BLaER1 (cell line): ENCODE measurements around the gene PGP.

Source experiments
- H3K27ac ChIP-seq: shearing (Covaris generic); formaldehyde crosslinking; 2 replicates; pipeline ENCODE4 v1.8.1; 2022
- H3K27me3 ChIP-seq: shearing (Covaris generic); formaldehyde crosslinking; 2 replicates; pipeline ENCODE4 v1.8.1; 2022
- H3K36me3 ChIP-seq: shearing (Covaris generic); formaldehyde crosslinking; 2 replicates; pipeline ENCODE4 v1.8.1; 2022
- H3K4me1 ChIP-seq: shearing (Covaris generic); formaldehyde crosslinking; 2 replicates; pipeline ENCODE4 v1.8.1; 2022
- H3K4me2 ChIP-seq: shearing (Covaris generic); formaldehyde crosslinking; 2 replicates; pipeline ENCODE4 v1.8.1; 2022
- H3K4me3 ChIP-seq: shearing (Covaris generic); formaldehyde crosslinking; 2 replicates; pipeline ENCODE4 v1.8.1; 2022
- H3K9ac ChIP-seq: shearing (Covaris generic); formaldehyde crosslinking; 2 replicates; pipeline ENCODE4 v1.8.1; 2022
- H3K9me3 ChIP-seq: shearing (Covaris generic); formaldehyde crosslinking; 2 replicates; pipeline ENCODE4 v1.8.1; 2022
- H4K20me1 ChIP-seq: shearing (Covaris generic); formaldehyde crosslinking; 2 replicates; pipeline ENCODE4 v1.8.1; 2022
- Cebpa-rat ChIP-seq: shearing (Covaris generic); IDR thresholded peaks from 2 replicates; pipeline ENCODE4 v1.8.1; 2022

The PGP gene

DNA sequence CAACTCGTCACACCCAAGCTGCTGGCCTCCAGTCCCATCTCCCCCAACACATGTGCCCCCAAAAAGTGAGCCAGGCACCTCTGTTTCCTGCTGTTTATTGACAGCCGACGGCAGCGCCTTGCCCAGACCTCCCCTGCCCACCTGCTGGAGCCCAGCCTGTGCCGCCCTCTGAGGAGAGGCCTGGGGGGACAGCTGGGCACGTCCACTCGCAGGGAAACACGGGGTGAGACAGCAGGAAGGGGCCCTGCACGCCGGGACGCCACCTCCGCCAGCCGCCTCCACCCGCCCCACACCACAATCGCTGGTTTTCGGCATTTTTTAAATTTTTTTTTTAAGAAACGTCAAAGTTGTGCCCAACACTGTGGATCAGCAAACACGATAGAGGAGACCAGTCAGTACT lies 37.5 kb downstream of the PGP start:
- TF ChIP-seq Cebpa-rat = no peak
- Histone ChIP-seq H3K36me3 (peaks cover 68% of the 10 kb centered on the region), H3K27me3 (no peaks in the 10 kb centered on the region), H3K4me2 (no peak overlapping the region), H3K4me1 (peaks cover 6% of the 10 kb centered on the region), H4K20me1 (peaks cover 22% of the 10 kb centered on the region), H3K9me3 (peaks cover 7% of the 10 kb centered on the region), H3K27ac (no peak overlapping the region), H3K9ac (no peak overlapping the region), H3K4me3 (no peak overlapping the region)

DNA sequence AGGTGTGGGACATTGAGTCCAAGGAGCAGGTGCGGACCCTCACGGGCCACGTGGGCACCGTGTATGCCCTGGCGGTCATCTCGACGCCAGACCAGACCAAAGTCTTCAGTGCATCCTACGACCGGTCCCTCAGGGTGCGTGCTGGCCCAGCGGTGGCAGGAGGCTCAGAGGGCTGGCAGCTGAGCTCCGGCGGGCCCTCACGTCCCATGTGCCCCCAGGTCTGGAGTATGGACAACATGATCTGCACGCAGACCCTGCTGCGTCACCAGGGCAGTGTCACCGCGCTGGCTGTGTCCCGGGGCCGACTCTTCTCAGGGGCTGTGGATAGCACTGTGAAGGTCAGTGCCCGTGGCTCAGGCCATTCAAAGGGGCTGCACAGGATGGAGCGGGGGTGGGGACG lies 38.6 kb downstream of the PGP start:
- peaks cover 26% of the 10 kb centered on the region for H4K20me1 ChIP-seq
- H3K27me3 ChIP-seq = no peaks in the 10 kb centered on the region
- H3K4me2 ChIP-seq = no peak overlapping the region
- peaks cover 79% of the 10 kb centered on the region for H3K36me3 ChIP-seq
- H3K27ac ChIP-seq = no peak overlapping the region
- H3K9me3 ChIP-seq = peaks cover 7% of the 10 kb centered on the region
- H3K4me3 ChIP-seq = no peak overlapping the region
- TF ChIP-seq Cebpa-rat = no peak
- peaks cover 11% of the 10 kb centered on the region for H3K4me1 ChIP-seq
- H3K9ac ChIP-seq = no peak overlapping the region

DNA sequence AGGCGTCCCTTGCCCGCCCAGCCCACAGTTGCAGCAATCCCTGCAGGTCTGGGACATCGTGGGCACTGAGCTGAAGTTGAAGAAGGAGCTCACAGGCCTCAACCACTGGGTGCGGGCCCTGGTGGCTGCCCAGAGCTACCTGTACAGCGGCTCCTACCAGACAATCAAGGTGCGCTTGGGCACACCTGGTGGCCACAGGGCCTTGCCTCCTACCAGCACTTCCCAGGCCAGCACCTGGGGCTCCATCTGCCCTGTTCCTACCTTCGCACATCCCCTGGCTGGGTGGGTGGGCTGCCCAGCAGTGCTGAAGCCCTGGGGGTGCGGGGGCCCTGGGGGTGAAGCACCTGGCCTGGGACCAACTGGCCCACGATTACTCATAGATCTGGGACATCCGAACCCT lies 39.2 kb downstream of the PGP start:
- no peak overlapping the region for H3K4me3 ChIP-seq
- no peak for TF ChIP-seq Cebpa-rat
- no peak overlapping the region for H3K27ac ChIP-seq
- H4K20me1 ChIP-seq = peaks cover 22% of the 10 kb centered on the region
- H3K4me2 ChIP-seq = no peak overlapping the region
- peaks cover 7% of the 10 kb centered on the region for H3K9me3 ChIP-seq
- no peaks in the 10 kb centered on the region for H3K27me3 ChIP-seq
- H3K9ac ChIP-seq = no peak overlapping the region
- H3K36me3 ChIP-seq = peaks cover 81% of the 10 kb centered on the region
- peaks cover 17% of the 10 kb centered on the region for H3K4me1 ChIP-seq

DNA sequence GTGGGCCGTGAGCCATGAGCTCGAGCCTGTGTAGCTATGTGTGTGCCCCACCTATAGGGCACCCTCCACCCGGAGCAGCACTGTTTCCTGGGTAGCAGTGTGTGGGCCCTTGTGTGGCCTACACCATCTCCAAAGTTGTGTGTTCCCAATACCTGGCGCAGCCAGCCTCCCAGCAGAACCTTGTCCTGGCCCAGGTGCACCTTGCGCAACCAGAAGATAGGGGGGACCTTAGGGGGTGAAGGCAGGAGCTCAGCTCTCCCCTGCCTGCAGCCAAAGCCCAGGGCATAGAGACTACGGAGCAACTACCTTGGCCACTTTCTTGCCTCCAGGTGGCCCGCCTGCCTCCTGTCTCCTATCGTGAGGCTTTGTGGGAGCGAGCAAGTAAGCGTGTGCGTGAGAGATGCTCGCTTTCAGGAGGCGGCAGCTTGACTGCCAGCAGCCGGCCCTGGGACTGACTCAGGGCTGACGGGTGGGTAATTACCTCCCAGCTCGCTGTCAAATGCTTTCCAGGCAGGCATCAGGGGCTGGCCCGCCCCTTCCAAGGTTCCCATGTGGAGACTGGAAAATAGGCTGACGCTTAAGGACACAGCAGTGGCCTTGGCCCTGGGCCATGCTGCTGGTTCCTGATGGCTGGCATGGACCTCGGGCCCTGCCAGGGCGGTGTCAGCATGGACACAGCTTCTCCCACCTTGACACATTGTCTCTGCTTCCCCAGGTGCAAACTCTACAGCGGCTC lies 40.1 kb downstream of the PGP start:
- no peak overlapping the region for H3K27ac ChIP-seq
- no peak overlapping the region for H3K9ac ChIP-seq
- no peak overlapping the region for H3K4me2 ChIP-seq
- peaks cover 7% of the 10 kb centered on the region for H3K9me3 ChIP-seq
- H3K4me3 ChIP-seq = no peak overlapping the region
- peaks cover 26% of the 10 kb centered on the region for H3K4me1 ChIP-seq
- H4K20me1 ChIP-seq = peaks cover 22% of the 10 kb centered on the region; the same call in 1 of the 2 replicates
- H3K27me3 ChIP-seq = no peaks in the 10 kb centered on the region
- peaks cover 74% of the 10 kb centered on the region for H3K36me3 ChIP-seq
- no peak for TF ChIP-seq Cebpa-rat

DNA sequence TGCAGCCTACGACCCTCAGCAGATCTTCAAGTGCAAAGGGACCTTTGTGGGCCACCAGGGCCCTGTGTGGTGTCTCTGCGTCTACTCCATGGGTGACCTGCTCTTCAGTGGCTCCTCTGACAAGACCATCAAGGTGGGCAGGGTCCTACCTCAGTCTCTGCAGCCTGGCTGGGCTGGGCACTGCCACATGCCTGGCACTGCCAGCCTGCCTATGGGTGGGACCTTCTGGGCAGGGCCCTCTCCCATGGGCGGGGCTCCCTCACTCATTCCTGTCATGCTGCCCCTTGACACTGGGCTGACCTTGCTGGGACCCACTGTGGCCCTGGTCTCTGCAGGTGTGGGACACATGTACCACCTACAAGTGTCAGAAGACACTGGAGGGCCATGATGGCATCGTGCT lies 40.7 kb downstream of the PGP start:
- Histone ChIP-seq H3K9me3 (peaks cover 7% of the 10 kb centered on the region), H3K27me3 (no peaks in the 10 kb centered on the region), H3K36me3 (peaks cover 75% of the 10 kb centered on the region), H3K27ac (no peak overlapping the region), H3K4me1 (peaks cover 32% of the 10 kb centered on the region), H3K4me2 (no peak overlapping the region), H3K9ac (no peak overlapping the region), H3K4me3 (no peak overlapping the region), H4K20me1 (peaks cover 29% of the 10 kb centered on the region)
- no peak for TF ChIP-seq Cebpa-rat

DNA sequence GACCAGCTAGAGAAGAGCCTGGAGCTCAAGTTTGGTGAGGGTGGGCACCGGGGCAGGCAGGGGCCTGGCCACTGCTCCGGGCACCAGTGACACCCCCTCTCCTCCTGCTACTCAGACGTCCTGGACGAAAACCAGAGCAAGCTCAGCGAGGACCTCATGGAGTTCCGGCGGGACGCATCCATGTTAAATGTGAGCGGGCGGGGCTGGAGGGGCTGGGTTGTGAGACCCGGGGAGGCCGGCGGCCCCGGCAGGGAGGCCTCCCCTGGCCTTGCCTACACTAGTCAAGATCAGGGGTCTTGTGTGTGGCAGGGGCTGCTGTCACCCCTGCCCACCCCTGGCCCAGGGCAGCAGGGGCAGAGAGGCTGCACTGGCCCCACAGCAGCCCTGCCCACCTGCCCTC lies 41.3 kb downstream of the PGP start:
- no peak for TF ChIP-seq Cebpa-rat
- Histone ChIP-seq H3K4me1 (peaks cover 38% of the 10 kb centered on the region), H3K36me3 (peaks cover 78% of the 10 kb centered on the region)

DNA sequence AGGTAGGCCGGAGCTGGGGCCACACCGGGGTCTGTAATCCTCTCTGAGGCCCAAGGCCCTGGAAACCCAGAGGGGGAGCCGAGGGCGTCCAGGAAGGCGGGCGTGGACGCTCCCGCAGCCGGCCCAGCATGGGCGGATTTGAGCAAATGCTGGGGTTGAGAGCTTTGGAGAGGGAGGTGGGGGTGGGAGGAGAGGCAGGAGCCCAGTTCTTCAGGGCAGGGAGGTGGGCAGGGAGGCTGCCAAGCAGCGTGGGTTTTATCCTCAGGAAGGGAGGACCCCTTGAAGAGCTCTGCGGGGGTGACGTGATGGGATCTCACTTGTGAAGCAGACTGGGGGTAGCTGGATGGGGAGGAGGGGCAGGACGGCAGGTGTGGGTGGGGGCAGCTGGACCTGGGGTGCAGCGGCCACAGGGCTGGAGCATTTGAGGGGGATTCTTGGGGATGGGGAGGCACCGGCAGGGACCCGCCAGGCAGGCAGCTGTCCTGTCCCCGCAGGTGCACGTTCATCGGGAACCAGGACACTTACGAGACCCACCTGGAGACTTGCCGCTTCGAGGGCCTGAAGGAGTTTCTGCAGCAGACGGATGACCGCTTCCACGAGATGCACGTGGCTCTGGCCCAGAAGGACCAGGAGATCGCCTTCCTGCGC lies 41.8 kb downstream of the PGP start:
- peaks cover 43% of the 10 kb centered on the region for H3K4me1 ChIP-seq
- H3K36me3 ChIP-seq = peaks cover 78% of the 10 kb centered on the region

More for the DNA sequence above, 41.3 kb downstream of the PGP start:
- Histone ChIP-seq H3K27ac (no peak overlapping the region), H4K20me1 (peaks cover 34% of the 10 kb centered on the region), H3K4me3 (no peak overlapping the region), H3K9me3 (peaks cover 5% of the 10 kb centered on the region), H3K9ac (no peak overlapping the region), H3K27me3 (no peaks in the 10 kb centered on the region), H3K4me2 (no peak overlapping the region)

DNA sequence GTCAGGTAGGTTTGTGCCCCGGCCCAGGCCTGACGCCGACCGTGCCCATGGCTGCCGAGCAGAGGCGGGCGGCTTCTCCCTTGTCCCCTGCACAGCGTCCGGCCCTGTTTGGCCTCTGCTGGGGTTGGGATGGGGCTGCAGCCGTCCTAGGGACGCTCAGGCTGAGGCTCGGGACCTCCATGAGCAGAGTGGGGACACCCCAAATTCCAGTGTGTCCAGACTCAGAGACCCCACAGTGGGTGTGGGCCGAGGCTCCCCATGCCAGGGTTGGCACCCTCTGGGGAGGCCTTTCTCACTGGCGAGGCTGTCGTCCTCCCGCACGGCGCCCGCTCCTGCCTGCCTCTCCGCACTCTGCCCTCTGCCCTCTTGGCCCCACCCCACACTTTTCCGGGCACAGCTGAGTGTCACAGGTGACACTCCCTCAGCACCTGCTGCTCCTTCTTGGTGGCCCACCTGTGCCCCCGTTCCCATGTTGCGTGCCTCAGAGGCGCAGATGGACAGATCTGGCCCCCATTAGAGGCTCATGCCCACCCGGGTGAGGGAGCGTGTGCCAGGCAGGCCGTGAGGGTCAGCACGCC lies 43.0 kb downstream of the PGP start:
- peak overlapping the region; percentile 92 for H3K27ac ChIP-seq
- peak overlapping the region; percentile 80 for H3K9ac ChIP-seq
- H3K4me3 ChIP-seq = no peak overlapping the region
- H3K4me1 ChIP-seq = peaks cover 50% of the 10 kb centered on the region
- no peaks in the 10 kb centered on the region for H3K9me3 ChIP-seq
- H4K20me1 ChIP-seq = peaks cover 45% of the 10 kb centered on the region
- no peaks in the 10 kb centered on the region for H3K27me3 ChIP-seq
- H3K4me2 ChIP-seq = peak overlapping the region; percentile 95
- TF ChIP-seq Cebpa-rat = no peak
- H3K36me3 ChIP-seq = peaks cover 78% of the 10 kb centered on the region

More for the DNA sequence above, 41.8 kb downstream of the PGP start:
- no peak for TF ChIP-seq Cebpa-rat
- Histone ChIP-seq H3K4me3 (no peak overlapping the region), H3K27ac (no peak overlapping the region), H3K9me3 (no peaks in the 10 kb centered on the region), H3K4me2 (no peak overlapping the region), H4K20me1 (peaks cover 40% of the 10 kb centered on the region), H3K9ac (no peak overlapping the region), H3K27me3 (no peaks in the 10 kb centered on the region)

DNA sequence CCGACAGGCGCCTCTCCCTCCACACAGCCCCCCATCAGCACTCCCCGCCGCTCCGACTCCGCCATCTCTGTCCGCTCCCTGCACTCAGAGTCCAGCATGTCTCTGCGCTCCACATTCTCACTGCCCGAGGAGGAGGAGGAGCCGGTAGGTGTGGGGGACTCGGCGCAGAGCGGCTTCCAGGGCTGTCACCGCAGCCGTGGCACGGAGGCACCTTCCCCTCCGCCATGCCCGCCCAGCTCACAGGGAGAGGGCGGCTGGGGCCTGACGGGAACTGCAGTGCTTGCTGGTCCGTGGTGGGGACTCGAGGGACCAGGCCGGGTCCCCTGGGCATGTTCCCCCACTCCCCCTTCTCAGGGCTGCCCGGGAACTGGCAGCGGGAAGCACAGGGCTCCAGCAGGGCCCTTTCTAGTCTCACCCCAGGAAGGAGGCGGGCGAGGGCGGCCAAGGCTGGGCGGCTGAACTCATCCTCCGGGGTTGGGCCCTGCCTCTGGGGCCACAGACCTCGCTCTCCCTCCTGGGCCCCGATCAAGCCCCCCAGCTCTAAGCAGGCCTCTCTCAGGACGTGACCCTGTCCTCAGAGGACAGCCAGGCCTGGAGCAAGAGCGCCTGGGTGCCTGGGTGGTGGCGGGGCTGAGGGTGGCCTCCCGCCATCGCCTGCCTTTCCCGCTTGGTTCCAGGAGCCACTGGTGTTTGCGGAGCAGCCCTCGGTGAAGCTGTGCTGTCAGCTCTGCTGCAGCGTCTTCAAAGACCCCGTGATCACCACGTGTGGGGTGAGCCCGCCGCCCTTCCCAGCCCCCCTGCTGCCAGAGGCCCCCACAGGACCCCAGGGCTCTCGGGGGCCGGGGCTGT lies 43.8 kb downstream of the PGP start:
- Histone ChIP-seq H3K9ac (peak overlapping the region; percentile 80), H3K4me2 (peak overlapping the region; percentile 95), H3K27ac (peak overlapping the region; percentile 92), H3K4me1 (peaks cover 50% of the 10 kb centered on the region), H3K9me3 (no peaks in the 10 kb centered on the region), H3K27me3 (no peaks in the 10 kb centered on the region), H3K4me3 (peak overlapping the region; percentile 64), H3K36me3 (peaks cover 78% of the 10 kb centered on the region), H4K20me1 (peaks cover 54% of the 10 kb centered on the region)
- no peak for TF ChIP-seq Cebpa-rat
